Ovary (tissue), 1 donor: ENCODE results near the gene KLHL5.

Source experiments
- EP300 ChIP-seq: sonication (generic); formaldehyde crosslinking; IDR thresholded peaks from one replicate; pipeline ENCODE4 v1.6.1; 2017; ENCODE audit warnings: antibody characterized with exemption
- POLR2A ChIP-seq: fragments of 450-650 bp; IDR thresholded peaks from one replicate; pipeline ENCODE4 v1.6.1; 2017; ENCODE audit warnings: antibody characterized with exemption, mild to moderate bottlenecking, moderate library complexity

GRCh38 chr4:39030725-39031124 lies 31.3 kb upstream of the KLHL5 start:
- TF ChIP-seq POLR2A (no peak), EP300 (no peak)
